Endodermal cell (in vitro differentiated cells): ENCODE measurements around the gene BRD2. TPM values are rescaled to one million over a fixed set of nuclear protein-coding genes. Genes with fewer than 3 reads are reported as not detected.
A peak's percentile ranks its signal among the peaks of the same experiment; 100 is the strongest.

Experiments used
- DNase-seq: peaks from one replicate; pipeline ENCODE4 v3.0.0-alpha.2; 2017
- H3K27ac ChIP-seq: 2 replicates; pipeline ENCODE4 v1.5.1; 2013; ENCODE audit warnings: mild to moderate bottlenecking, low read depth, low read length, moderate library complexity
- H3K27me3 ChIP-seq: 2 replicates; pipeline ENCODE4 v1.6.1; 2013; ENCODE audit warnings: mild to moderate bottlenecking, low read length, moderate library complexity; ENCODE audit not compliant: insufficient read depth, control insufficient read depth, poor library complexity, severe bottlenecking
- H3K36me3 ChIP-seq: 2 replicates; pipeline ENCODE4 v1.7.0; 2013; ENCODE audit warnings: mild to moderate bottlenecking, low read length, moderate library complexity; ENCODE audit not compliant: control insufficient read depth, insufficient read depth
- H3K4me1 ChIP-seq: one replicate; pipeline ENCODE4 v1.7.0; 2013; ENCODE audit warnings: low read length; ENCODE audit not compliant: control insufficient read depth, insufficient read depth
- H3K4me3 ChIP-seq: 2 replicates; pipeline ENCODE4 v1.5.1; 2013; ENCODE audit warnings: mild to moderate bottlenecking, low read length, moderate library complexity
- H3K9ac ChIP-seq: 2 replicates; pipeline ENCODE4 v1.6.1; 2013; ENCODE audit warnings: mild to moderate bottlenecking, low read length, moderate library complexity; ENCODE audit not compliant: poor library complexity, severe bottlenecking; ENCODE audit errors: extremely low read depth
- H3K9me3 ChIP-seq: 2 replicates; pipeline ENCODE4 v1.6.1; 2013; ENCODE audit warnings: mild to moderate bottlenecking, low read length, moderate library complexity; ENCODE audit not compliant: control insufficient read depth
- H3K27ac Mint-ChIP-seq: 2 replicates; pipeline ENCODE4 v1.8.0; 2020; ENCODE audit warnings: mixed read lengths
- H3K27me3 Mint-ChIP-seq: 2 replicates; pipeline ENCODE4 v1.8.0; 2021; ENCODE audit warnings: mild to moderate bottlenecking, mixed read lengths; ENCODE audit not compliant: insufficient read depth
- H3K36me3 Mint-ChIP-seq: 2 replicates; pipeline ENCODE4 v1.8.0; 2020; ENCODE audit warnings: low read depth, mixed read lengths
- H3K4me1 Mint-ChIP-seq: 2 replicates; pipeline ENCODE4 v1.8.0; 2020; ENCODE audit warnings: mixed read lengths
- H3K4me3 Mint-ChIP-seq: 2 replicates; pipeline ENCODE4 v1.8.0; 2020; ENCODE audit warnings: mild to moderate bottlenecking, moderate library complexity, mixed read lengths
- H3K9me3 Mint-ChIP-seq: 2 replicates; pipeline ENCODE4 v1.8.0; 2020; ENCODE audit warnings: mild to moderate bottlenecking, mixed read lengths
- WGBS, 2 experiments: methylation state at CpG; one replicate each; pipeline versions ENCODE4 v1.1.5 to v1.1.7; 2013; ENCODE audit warnings: missing lambda C conversion rate in 2 of 2, mixed read lengths in 1 of 2; ENCODE audit not compliant: insufficient coverage in 1 of 2, insufficient read length in 1 of 2; 5-methylcytosine and 5-hydroxymethylcytosine counted together
- total RNA-seq, 2 donors: library from RNA; stranded (reverse); fragmentation: NEBNext Ultra II Directional in 1 of 2; extraction: Animal tissue kit (Norgen Biotek cat#: 25700) in 1 of 2; gene quantifications; 2 replicates in 1 of 2; 3 replicates in 1 of 2; pipeline ENCODE4 v1.2.1, GENCODE V29; 2021
- TF ChIP-seq, protein P1 (sequence below): fragments of 200-600 bp; sonication (generic); conservative IDR thresholded peaks from 2 replicates; pipeline ENCODE4 v1.5.0; 2021; ENCODE audit warnings: antibody characterized with exemption, mild to moderate bottlenecking

BRD2 gene
- total RNA-seq, 2 donors from 2014 or later, result 209 to 233 TPM

DNA sequence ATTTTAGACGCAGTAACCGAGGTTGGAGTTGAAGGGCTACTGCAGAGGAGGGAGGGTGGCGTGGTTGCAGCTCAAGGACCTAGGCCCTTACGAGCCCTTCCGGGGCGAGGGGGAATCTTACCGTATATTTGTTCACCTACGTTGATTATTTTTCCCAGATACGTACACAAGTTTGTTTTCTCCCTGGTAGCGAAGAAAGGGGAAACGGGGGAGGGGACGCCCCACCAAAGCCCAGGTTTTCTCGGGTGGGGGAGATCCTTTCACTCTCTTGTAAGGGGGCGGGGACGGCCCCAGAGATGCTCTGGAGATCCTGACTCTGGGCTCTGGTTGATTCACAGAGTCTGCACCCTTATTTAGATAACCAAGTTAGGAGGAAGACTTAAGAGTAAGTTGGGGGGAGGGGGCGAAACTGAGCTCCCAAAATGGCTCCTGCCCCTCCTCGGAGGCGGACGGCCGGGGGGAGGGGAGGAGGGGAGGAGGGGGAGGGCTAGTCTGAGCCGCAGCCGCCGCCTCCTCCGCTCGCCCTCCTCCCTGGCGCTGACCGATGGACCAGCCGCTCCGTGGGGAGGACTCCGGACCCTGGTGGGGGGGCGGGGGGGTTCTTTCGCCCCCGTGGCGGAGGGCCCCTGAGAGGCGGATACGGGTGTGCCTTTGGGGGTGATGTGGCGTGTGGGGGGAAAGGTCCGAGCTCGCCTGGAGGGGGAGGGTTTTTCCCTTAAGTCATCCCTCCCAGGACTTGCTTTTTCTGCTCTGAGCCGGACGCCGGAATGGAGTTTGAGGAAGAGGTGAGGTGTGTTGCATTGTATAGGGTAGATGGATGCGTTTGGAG lies 2.2 kb downstream of the BRD2 start:
- H3K27me3 ChIP-seq, result no peaks in the 10 kb centered on the region
- DNase-seq, result peak; percentile 93
- peak overlapping the region; percentile 99 for H3K9ac ChIP-seq
- TF ChIP-seq, protein P1, sequence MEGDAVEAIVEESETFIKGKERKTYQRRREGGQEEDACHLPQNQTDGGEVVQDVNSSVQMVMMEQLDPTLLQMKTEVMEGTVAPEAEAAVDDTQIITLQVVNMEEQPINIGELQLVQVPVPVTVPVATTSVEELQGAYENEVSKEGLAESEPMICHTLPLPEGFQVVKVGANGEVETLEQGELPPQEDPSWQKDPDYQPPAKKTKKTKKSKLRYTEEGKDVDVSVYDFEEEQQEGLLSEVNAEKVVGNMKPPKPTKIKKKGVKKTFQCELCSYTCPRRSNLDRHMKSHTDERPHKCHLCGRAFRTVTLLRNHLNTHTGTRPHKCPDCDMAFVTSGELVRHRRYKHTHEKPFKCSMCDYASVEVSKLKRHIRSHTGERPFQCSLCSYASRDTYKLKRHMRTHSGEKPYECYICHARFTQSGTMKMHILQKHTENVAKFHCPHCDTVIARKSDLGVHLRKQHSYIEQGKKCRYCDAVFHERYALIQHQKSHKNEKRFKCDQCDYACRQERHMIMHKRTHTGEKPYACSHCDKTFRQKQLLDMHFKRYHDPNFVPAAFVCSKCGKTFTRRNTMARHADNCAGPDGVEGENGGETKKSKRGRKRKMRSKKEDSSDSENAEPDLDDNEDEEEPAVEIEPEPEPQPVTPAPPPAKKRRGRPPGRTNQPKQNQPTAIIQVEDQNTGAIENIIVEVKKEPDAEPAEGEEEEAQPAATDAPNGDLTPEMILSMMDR, result no peak
- no peaks in the 10 kb centered on the region for H3K27me3 Mint-ChIP-seq
- H3K4me1 Mint-ChIP-seq, result peaks cover 19% of the 10 kb centered on the region
- H3K27ac ChIP-seq, result peak overlapping the region; percentile 99
- WGBS, 2 experiments, result 0% methylated on average over 5 to 32 of the region's 43 CpGs
- peaks cover 42% of the 10 kb centered on the region for H3K36me3 Mint-ChIP-seq
- peaks cover 38% of the 10 kb centered on the region for H3K36me3 ChIP-seq
- H3K4me3 ChIP-seq, result peak overlapping the region; percentile 92
- H3K9me3 Mint-ChIP-seq, result no peaks in the 10 kb centered on the region
- no peaks in the 10 kb centered on the region for H3K9me3 ChIP-seq
- H3K4me1 ChIP-seq, result no peaks in the 10 kb centered on the region
- peak overlapping the region; percentile 100 for H3K27ac Mint-ChIP-seq
- peak overlapping the region; percentile 98 for H3K4me3 Mint-ChIP-seq

DNA sequence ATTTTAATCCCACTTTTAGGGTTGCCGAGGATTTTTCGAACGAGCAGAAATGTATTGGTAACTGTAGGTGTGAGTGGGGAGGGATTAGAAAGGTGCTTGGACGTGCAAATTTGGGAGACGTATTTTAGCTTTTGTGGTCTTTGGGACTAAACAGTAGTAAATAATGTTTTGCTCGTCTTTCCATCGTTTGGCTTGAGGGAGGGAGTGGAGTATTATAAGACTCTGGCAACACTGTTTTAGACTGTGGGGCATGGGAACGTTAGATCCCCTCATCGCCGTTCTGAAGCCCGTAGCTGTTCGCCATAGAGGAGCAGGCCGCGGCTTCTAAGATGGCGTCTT lies 2.8 kb downstream of the BRD2 start:
- TF ChIP-seq, protein P1, result no peak
- Histone ChIP-seq H3K27ac (peak overlapping the region; percentile 99), H3K27me3 (no peaks in the 10 kb centered on the region), H3K36me3 (peaks cover 44% of the 10 kb centered on the region), H3K9ac (peak overlapping the region; percentile 99), H3K9me3 (no peaks in the 10 kb centered on the region), H3K4me3 (peak overlapping the region; percentile 92), H3K4me1 (no peaks in the 10 kb centered on the region)
- 0% methylated on average over 10 to 15 of the region's 15 CpGs for WGBS, 2 experiments
- no peaks in the 10 kb centered on the region for H3K27me3 Mint-ChIP-seq
- DNase-seq, result no peak
- peak overlapping the region; percentile 100 for H3K27ac Mint-ChIP-seq
- no peaks in the 10 kb centered on the region for H3K9me3 Mint-ChIP-seq
- peaks cover 48% of the 10 kb centered on the region for H3K36me3 Mint-ChIP-seq
- peaks cover 25% of the 10 kb centered on the region for H3K4me1 Mint-ChIP-seq
- peak overlapping the region; percentile 98 for H3K4me3 Mint-ChIP-seq

DNA sequence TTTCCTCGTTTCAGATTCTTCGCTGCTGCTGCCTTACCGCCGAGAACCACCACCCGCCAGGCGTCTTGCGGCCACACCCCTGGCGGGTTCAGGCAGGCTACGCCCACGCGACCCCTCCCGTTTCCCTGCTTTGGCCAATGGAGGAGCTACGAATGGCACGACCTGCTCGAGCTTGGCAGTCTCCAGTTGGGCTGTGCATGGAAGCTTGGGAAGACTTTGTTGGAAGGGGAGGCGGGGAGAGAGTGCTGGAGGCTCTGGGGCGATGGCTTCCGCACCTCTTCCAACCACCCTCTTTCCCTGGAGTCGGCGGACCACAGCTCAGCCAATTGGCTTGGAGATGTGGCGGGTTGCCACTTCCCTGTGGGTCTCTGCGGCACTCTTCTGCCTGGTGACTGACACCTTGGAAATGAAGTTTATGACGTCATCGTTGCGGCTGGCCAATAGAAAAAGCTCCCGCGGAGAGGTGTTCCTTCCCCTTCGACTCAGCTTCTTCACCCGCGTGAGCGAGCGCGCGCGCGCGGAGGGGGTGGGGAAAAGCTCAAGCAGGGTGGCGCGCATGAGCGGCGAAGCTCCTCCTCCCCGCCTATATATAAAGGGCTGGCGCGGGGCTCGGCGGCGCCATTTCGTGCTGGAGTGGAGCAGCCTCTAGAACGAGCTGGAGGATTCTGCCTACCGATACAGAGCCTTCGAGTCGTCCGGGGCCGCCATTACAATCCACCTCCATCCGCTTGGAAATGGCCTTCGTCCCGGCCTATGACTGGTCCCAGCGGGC lies 3.4 kb downstream of the BRD2 start:
- TF ChIP-seq, protein P1, result no peak
- Mint-ChIP-seq H3K4me1 (peaks cover 28% of the 10 kb centered on the region), H3K4me3 (peak overlapping the region; percentile 98), H3K9me3 (no peaks in the 10 kb centered on the region), H3K27ac (peak overlapping the region; percentile 100), H3K36me3 (peaks cover 53% of the 10 kb centered on the region), H3K27me3 (no peaks in the 10 kb centered on the region)
- Histone ChIP-seq H3K9ac (peak overlapping the region; percentile 99), H3K36me3 (peaks cover 49% of the 10 kb centered on the region), H3K4me1 (no peaks in the 10 kb centered on the region), H3K27ac (peak overlapping the region; percentile 99), H3K27me3 (no peaks in the 10 kb centered on the region), H3K9me3 (no peaks in the 10 kb centered on the region), H3K4me3 (peak overlapping the region; percentile 98)
- peak; percentile 99 for DNase-seq
- WGBS, 2 experiments, result 0% methylated on average over 11 to 58 of the region's 58 CpGs
